HG03025 (cell line): ENCODE measurements around the gene FKBP1A.

Experiments used
- ATAC-seq: cut with Tn5 transposase; IDR thresholded peaks from one replicate; pipeline ENCODE4 v1.9.1; 2021; ENCODE audit warnings: mild to moderate bottlenecking, moderate library complexity; ENCODE audit not compliant: unreplicated experiment, low FRiP score

The FKBP1A gene

GRCh38 chr20:1322511-1323245 lies 70.2 kb downstream of the FKBP1A start:
- ATAC-seq: no peak

DNA sequence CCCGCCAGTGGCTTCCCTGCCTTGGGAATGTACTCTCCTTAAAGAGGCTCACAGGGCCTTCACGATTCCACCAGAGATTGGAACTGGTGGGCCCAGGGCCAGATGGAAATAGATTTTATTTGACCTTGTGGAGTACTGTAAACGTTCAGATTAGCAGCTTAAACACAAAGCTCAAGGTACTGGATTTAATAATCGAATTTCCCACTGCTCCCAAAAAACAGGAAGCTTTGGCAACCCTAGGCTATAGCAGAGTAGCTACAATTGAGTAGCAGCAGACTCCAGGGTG lies 71.3 kb downstream of the FKBP1A start:
- ATAC-seq: no peak

GRCh38 chr20:1320902-1321653 lies 71.8 kb downstream of the FKBP1A start:
- ATAC-seq: no peak

DNA sequence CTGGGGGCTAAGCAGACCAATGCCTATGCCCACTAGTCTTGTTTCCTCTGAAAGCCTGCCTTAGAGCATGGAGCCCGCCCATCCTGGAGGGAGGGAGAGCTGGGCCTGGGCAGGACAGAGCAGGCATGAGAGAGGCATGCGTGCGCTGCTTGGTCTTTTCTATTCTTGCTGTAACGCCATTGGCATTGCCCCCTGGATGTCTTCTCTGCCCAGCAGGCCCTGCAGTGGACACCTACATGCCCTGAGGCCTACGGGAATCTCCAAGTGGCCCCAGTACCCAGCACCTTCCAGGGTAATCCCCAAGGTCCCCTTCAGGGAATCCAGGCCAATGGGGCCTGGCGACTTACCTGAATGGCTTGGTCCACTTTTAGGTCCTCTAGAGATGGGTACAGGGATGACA lies 72.8 kb downstream of the FKBP1A start:
- no peak for ATAC-seq

- ATAC-seq: no peak
These were observed 73.4 kb downstream of the FKBP1A start for GRCh38 chr20:1319462-1319861.

DNA sequence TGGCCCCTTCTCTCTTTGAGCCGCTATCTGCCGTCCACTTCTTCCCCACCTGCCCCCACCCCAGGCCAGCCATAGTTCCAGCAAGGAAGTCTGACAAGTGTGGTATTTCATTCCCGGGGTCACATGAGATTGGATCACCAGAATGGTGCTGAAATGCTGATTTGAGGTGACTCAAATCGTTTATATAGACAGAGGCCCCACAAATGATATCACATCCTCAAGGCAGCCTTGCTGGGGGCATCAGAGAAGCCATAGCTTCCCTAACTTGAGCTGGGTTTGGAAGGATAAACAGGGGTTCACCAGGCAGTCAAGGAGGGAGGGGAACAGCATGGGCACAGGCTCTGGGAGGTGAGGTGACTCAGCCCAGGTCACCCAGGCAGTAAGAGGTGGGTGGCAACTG lies 73.8 kb downstream of the FKBP1A start:
- ATAC-seq: no peak
